ENCODE measurements around the gene ASGR2.

DNA sequence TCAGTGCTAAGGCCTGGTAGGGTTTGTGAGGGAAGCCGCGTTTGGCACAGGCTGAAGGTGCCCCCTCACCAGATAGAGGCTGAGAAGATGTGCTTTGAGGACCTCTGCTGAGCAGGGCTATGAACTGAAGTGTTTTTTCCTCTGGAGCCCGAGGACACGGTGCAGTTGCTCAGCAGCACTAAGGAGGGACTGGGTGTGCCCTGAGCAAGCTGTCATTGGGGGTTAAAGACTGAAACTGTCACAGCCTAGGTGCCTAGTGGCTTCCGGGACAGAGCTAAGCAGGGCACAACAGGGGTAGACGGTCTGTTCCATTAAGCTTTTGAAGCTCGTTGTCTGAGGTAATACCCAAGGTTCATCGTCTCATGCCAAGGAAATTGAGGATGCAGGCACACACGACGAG is 24.8 kb upstream of the ASGR2 start:
- no peak for TF ChIP-seq EZH2 (IDR thresholded peaks at IDR 0.05; ENCODE audit: low read length)
- TF ChIP-seq, protein P1, sequence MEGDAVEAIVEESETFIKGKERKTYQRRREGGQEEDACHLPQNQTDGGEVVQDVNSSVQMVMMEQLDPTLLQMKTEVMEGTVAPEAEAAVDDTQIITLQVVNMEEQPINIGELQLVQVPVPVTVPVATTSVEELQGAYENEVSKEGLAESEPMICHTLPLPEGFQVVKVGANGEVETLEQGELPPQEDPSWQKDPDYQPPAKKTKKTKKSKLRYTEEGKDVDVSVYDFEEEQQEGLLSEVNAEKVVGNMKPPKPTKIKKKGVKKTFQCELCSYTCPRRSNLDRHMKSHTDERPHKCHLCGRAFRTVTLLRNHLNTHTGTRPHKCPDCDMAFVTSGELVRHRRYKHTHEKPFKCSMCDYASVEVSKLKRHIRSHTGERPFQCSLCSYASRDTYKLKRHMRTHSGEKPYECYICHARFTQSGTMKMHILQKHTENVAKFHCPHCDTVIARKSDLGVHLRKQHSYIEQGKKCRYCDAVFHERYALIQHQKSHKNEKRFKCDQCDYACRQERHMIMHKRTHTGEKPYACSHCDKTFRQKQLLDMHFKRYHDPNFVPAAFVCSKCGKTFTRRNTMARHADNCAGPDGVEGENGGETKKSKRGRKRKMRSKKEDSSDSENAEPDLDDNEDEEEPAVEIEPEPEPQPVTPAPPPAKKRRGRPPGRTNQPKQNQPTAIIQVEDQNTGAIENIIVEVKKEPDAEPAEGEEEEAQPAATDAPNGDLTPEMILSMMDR (optimal IDR thresholded peaks at IDR 0.05 in 1 of 3, IDR thresholded peaks at IDR 0.05 in 1 of 3, conservative IDR thresholded peaks at IDR 0.05 in 1 of 3; ENCODE audit: extremely low read depth in 1 of 3, insufficient read depth in 2 of 3, low read length in 3 of 3), result no peak

All from keratinocyte (primary cell).